ENCODE measurements around the gene GPC6. TPM values are rescaled to one million over a fixed set of nuclear protein-coding genes. Genes with fewer than 3 reads are reported as not detected.

GPC6 gene
- total and polyA plus RNA-seq, 4 donors = 5.9 to 29.1 (median 18.2) TPM

GRCh38 chr13:94268661-94269060 is 1042.1 kb downstream of the GPC6 start:
- no peak for DNase-seq (ENCODE audit: low spot score)
- no peak overlapping the region for H3K9ac ChIP-seq (ENCODE audit: low read depth in 1 of 2, low read length in 2 of 2)
- no peaks in the 10 kb centered on the region for H3K9me3 ChIP-seq (ENCODE audit: control insufficient read depth in 4 of 4, low read length in 3 of 4)
- H3K36me3 ChIP-seq (ENCODE audit: control insufficient read depth in 4 of 4, insufficient read depth in 3 of 4, low read depth in 1 of 4, low read length in 3 of 4) = no peaks in the 10 kb centered on the region
- H3K27me3 ChIP-seq (ENCODE audit: control insufficient read depth in 4 of 4, insufficient read depth in 4 of 4, low read length in 3 of 4) = no peaks in the 10 kb centered on the region
- no peak overlapping the region for H3K27ac ChIP-seq (ENCODE audit: low read depth in 1 of 2, low read length in 2 of 2)
- H3K4me1 ChIP-seq (ENCODE audit: control insufficient read depth in 4 of 4, insufficient read depth in 4 of 4, low read length in 3 of 4) = no peaks in the 10 kb centered on the region
- TF ChIP-seq FOXA1 (IDR thresholded peaks at IDR 0.05) (no peak), SP1 (IDR thresholded peaks at IDR 0.05) (no peak), JUND (IDR thresholded peaks at IDR 0.05) (no peak), TAF1 (conservative IDR thresholded peaks at IDR 0.05) (no peak), FOXA2 (IDR thresholded peaks at IDR 0.05) (no peak), HNF4A (conservative IDR thresholded peaks at IDR 0.05) (no peak), REST (IDR thresholded peaks at IDR 0.05) (no peak), ZBTB33 (IDR thresholded peaks at IDR 0.05) (no peak), GABPA (IDR thresholded peaks at IDR 0.05 in 1 of 2, conservative IDR thresholded peaks at IDR 0.05 in 1 of 2) (no peak), NR2F2 (IDR thresholded peaks at IDR 0.05) (no peak), YY1 (IDR thresholded peaks at IDR 0.05) (no peak), CTCF (IDR thresholded peaks at IDR 0.05; ENCODE audit: low read depth, low read length, missing input control) (no peak), EGR1 (IDR thresholded peaks at IDR 0.05; ENCODE audit: low read depth in 2 of 2) (no peak), RAD21 (IDR thresholded peaks at IDR 0.05) (no peak), HNF4G (IDR thresholded peaks at IDR 0.05) (no peak)
- 91% methylated on average over 5 of the region's 5 CpGs for WGBS
- H3K4me3 ChIP-seq (ENCODE audit: low read depth in 1 of 3, low read length in 3 of 3) = no peak overlapping the region

GRCh38 chr13:94269557-94269956 is 1043.0 kb downstream of the GPC6 start:
- Histone ChIP-seq H3K27me3 (ENCODE audit: control insufficient read depth in 4 of 4, insufficient read depth in 4 of 4, low read length in 3 of 4) (no peaks in the 10 kb centered on the region), H3K36me3 (ENCODE audit: control insufficient read depth in 4 of 4, insufficient read depth in 3 of 4, low read depth in 1 of 4, low read length in 3 of 4) (no peaks in the 10 kb centered on the region), H3K4me1 (ENCODE audit: control insufficient read depth in 4 of 4, insufficient read depth in 4 of 4, low read length in 3 of 4) (peaks cover 0 to 7% (median under 1%) of the 10 kb centered on the region in 4 donors), H3K9ac (ENCODE audit: low read depth in 1 of 2, low read length in 2 of 2) (no peak overlapping the region), H3K9me3 (ENCODE audit: control insufficient read depth in 4 of 4, low read length in 3 of 4) (no peaks in the 10 kb centered on the region), H3K4me3 (ENCODE audit: low read depth in 1 of 3, low read length in 3 of 3) (no peak overlapping the region), H3K27ac (ENCODE audit: low read depth in 1 of 2, low read length in 2 of 2) (no peak overlapping the region)
- no peak for TF ChIP-seq TAF1 (conservative IDR thresholded peaks at IDR 0.05)
- no peak for TF ChIP-seq FOXA2 (IDR thresholded peaks at IDR 0.05)
- TF ChIP-seq ZBTB33 (IDR thresholded peaks at IDR 0.05) = no peak
- no peak for TF ChIP-seq FOXA1 (IDR thresholded peaks at IDR 0.05)
- no peak for TF ChIP-seq CTCF (IDR thresholded peaks at IDR 0.05; ENCODE audit: low read depth, low read length, missing input control)
- no peak for TF ChIP-seq YY1 (IDR thresholded peaks at IDR 0.05)
- no peak for TF ChIP-seq JUND (IDR thresholded peaks at IDR 0.05)
- no peak for TF ChIP-seq HNF4G (IDR thresholded peaks at IDR 0.05)
- no peak for TF ChIP-seq NR2F2 (IDR thresholded peaks at IDR 0.05)
- no peak for TF ChIP-seq MAX (IDR thresholded peaks at IDR 0.05)
- TF ChIP-seq GABPA (IDR thresholded peaks at IDR 0.05 in 1 of 2, conservative IDR thresholded peaks at IDR 0.05 in 1 of 2) = no peak
- no peak for TF ChIP-seq EGR1 (IDR thresholded peaks at IDR 0.05; ENCODE audit: low read depth in 2 of 2)
- no peak for TF ChIP-seq RAD21 (IDR thresholded peaks at IDR 0.05)
- DNase-seq (ENCODE audit: low spot score) = no peak
- 81% methylated on average over 6 of the region's 6 CpGs for WGBS

Data from liver (tissue), 9 donors.